ENCODE measurements around the gene BCAS1. TPM values are rescaled to one million over a fixed set of nuclear protein-coding genes. Genes with fewer than 3 reads are reported as not detected.
"Not testable (repeated sequence)": the region's sequence is repeated elsewhere in the genome, so short reads cannot be mapped to it uniquely, and the experiment has no call there.

Gene BCAS1
- total and polyA plus RNA-seq, 2 donors (not counting 1 experiment from before 2014, with no cell fraction given), result 0.97 to 1.1 TPM

DNA sequence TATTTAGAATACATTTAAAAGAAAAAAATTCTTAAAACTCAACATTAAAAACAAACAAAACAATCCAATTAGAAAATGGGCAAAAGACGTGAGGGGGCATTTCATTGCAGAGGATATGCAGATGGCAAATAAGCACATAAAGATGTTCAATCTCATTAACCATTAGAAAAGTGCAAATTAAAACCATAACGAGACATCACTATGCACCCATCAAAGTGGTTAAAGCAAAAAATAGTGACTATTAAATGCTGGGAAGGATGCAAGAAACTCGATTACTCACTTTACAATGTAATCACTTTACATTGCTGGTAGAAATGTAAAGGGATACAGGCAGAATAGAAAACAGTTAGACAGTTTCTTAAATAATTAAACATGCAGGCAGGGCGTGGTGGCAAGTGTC is 59.0 kb downstream of the BCAS1 start:
- CTCF ChIA-PET, result interaction anchor here (1.8 kb wide), 1 partner anchor 51 kb away, joined by 4 read pairs; no protein-coding TSS in a partner anchor
- 83% methylated on average over 1 of the region's 4 CpGs for WGBS (ENCODE audit: insufficient coverage)

DNA sequence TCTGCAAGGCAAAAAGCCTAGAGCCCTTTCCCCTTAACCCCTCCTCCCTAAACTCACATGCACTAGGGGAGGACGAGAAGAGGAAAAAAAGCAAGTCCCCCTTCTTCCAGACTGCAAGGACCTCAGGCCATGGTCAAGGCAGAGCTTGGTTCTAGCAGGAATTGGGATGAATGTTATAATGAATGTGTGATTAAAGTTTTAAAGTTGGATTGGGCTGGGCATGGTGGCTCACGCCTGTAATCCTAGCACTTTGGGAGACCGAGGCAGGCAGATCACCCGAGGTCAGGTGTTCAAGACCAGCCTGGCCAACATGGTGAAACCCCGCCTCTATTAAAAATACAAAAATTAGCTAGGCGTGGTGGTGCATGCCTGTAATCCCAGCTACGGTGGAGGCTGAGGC is 64.2 kb downstream of the BCAS1 start:
- peaks cover 21% of the 10 kb centered on the region for H3K27me3 Mint-ChIP-seq
- intact Hi-C loops (cut with micrococcal nuclease); H3K27ac ChIP-seq (ENCODE audit: low read length in 2 of 2); DNase-seq; H3K4me3 Mint-ChIP-seq; H3K9ac ChIP-seq (ENCODE audit: low read length); H3K4me3 ChIP-seq (ENCODE audit: control extremely low read depth in 1 of 5, extremely low read depth in 1 of 5, insufficient read depth in 1 of 5, low read depth in 2 of 5, low read length in 4 of 5); H3K4me2 ChIP-seq (replicated peaks; ENCODE audit: low read depth, low read length, poor library complexity, severe bottlenecking); H3K4me1 Mint-ChIP-seq; H3K79me2 ChIP-seq (ENCODE audit: control insufficient read depth, insufficient read depth, low read length); CTCF ChIA-PET; H3K9me3 Mint-ChIP-seq (ENCODE audit: insufficient read depth); ATAC-seq (ENCODE audit: low read depth); H3K4me1 ChIP-seq (ENCODE audit: control insufficient read depth in 2 of 2, insufficient read depth in 2 of 2, low read length in 2 of 2); H4K20me1 ChIP-seq (ENCODE audit: control insufficient read depth, insufficient read depth, low read length, poor library complexity, severe bottlenecking); H3K9me3 ChIP-seq (ENCODE audit: control extremely low read depth in 1 of 3, control insufficient read depth in 2 of 3, insufficient read depth in 1 of 3, low read length in 2 of 3); H3K27me3 ChIP-seq (replicated peaks in 1 of 4; ENCODE audit: control extremely low read depth in 1 of 4, control insufficient read depth in 3 of 4, insufficient read depth in 4 of 4, low read length in 3 of 4); H2AFZ ChIP-seq (ENCODE audit: insufficient read depth, low read depth, low read length, poor library complexity, severe bottlenecking); H3K36me3 ChIP-seq (replicated peaks in 1 of 2; ENCODE audit: control extremely low read depth in 1 of 2, control insufficient read depth in 1 of 2, extremely low read depth in 1 of 2, insufficient read depth in 2 of 2, low read length in 1 of 2); H3K27ac Mint-ChIP-seq; POLR2A ChIA-PET: not testable (repeated sequence)
- 93% methylated on average over 4 of the region's 7 CpGs for WGBS (ENCODE audit: insufficient coverage)

More for the DNA sequence above, 59.0 kb downstream of the BCAS1 start:
- POLR2A ChIA-PET, result no interaction called here
- ATAC-seq (ENCODE audit: low read depth), result no peak
- H3K27me3 Mint-ChIP-seq, result peaks cover 14% of the 10 kb centered on the region
- no peaks in the 10 kb centered on the region for H3K9me3 Mint-ChIP-seq (ENCODE audit: insufficient read depth)
- Histone ChIP-seq H3K79me2 (ENCODE audit: control insufficient read depth, insufficient read depth, low read length) (no peaks in the 10 kb centered on the region), H4K20me1 (ENCODE audit: control insufficient read depth, insufficient read depth, low read length, poor library complexity, severe bottlenecking) (no peaks in the 10 kb centered on the region), H2AFZ (ENCODE audit: insufficient read depth, low read depth, low read length, poor library complexity, severe bottlenecking) (no peak overlapping the region), H3K36me3 (replicated peaks in 1 of 2; ENCODE audit: control extremely low read depth in 1 of 2, control insufficient read depth in 1 of 2, extremely low read depth in 1 of 2, insufficient read depth in 2 of 2, low read length in 1 of 2) (no peaks in the 10 kb centered on the region), H3K9me3 (ENCODE audit: control extremely low read depth in 1 of 3, control insufficient read depth in 2 of 3, insufficient read depth in 1 of 3, low read length in 2 of 3) (no peaks in the 10 kb centered on the region), H3K4me3 (ENCODE audit: control extremely low read depth in 1 of 5, extremely low read depth in 1 of 5, insufficient read depth in 1 of 5, low read depth in 2 of 5, low read length in 4 of 5) (no peak overlapping the region), H3K4me1 (ENCODE audit: control insufficient read depth in 2 of 2, insufficient read depth in 2 of 2, low read length in 2 of 2) (peaks cover 0 to under 1% of the 10 kb centered on the region in 2 donors), H3K4me2 (replicated peaks; ENCODE audit: low read depth, low read length, poor library complexity, severe bottlenecking) (no peak overlapping the region), H3K27ac (ENCODE audit: low read length in 2 of 2) (no peak overlapping the region), H3K27me3 (replicated peaks in 1 of 4; ENCODE audit: control extremely low read depth in 1 of 4, control insufficient read depth in 3 of 4, insufficient read depth in 4 of 4, low read length in 3 of 4) (peaks cover 0 to 7% (median 0%) of the 10 kb centered on the region in 4 experiments), H3K9ac (ENCODE audit: low read length) (no peak overlapping the region)
- H3K4me1 Mint-ChIP-seq, result peaks cover under 1% of the 10 kb centered on the region
- intact Hi-C loops (cut with micrococcal nuclease), result no loop called here
- no peak overlapping the region for H3K27ac Mint-ChIP-seq
- TF ChIP-seq, protein P1, sequence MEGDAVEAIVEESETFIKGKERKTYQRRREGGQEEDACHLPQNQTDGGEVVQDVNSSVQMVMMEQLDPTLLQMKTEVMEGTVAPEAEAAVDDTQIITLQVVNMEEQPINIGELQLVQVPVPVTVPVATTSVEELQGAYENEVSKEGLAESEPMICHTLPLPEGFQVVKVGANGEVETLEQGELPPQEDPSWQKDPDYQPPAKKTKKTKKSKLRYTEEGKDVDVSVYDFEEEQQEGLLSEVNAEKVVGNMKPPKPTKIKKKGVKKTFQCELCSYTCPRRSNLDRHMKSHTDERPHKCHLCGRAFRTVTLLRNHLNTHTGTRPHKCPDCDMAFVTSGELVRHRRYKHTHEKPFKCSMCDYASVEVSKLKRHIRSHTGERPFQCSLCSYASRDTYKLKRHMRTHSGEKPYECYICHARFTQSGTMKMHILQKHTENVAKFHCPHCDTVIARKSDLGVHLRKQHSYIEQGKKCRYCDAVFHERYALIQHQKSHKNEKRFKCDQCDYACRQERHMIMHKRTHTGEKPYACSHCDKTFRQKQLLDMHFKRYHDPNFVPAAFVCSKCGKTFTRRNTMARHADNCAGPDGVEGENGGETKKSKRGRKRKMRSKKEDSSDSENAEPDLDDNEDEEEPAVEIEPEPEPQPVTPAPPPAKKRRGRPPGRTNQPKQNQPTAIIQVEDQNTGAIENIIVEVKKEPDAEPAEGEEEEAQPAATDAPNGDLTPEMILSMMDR (IDR thresholded peaks at IDR 0.05), result no peak
- TF ChIP-seq EZH2 (IDR thresholded peaks at IDR 0.05; ENCODE audit: borderline replicate concordance, insufficient read depth, low read depth, low read length, poor library complexity, severe bottlenecking), result no peak
- DNase-seq, result no peak
- no peak overlapping the region for H3K4me3 Mint-ChIP-seq

Data from B cell (primary cell).